HG03025 (cell line): ENCODE results near the gene SLC7A14.

Experiments used
- ATAC-seq: cut with Tn5 transposase; IDR thresholded peaks from one replicate; pipeline ENCODE4 v1.9.1; 2021; ENCODE audit warnings: mild to moderate bottlenecking, moderate library complexity; ENCODE audit not compliant: unreplicated experiment, low FRiP score

Gene SLC7A14

DNA sequence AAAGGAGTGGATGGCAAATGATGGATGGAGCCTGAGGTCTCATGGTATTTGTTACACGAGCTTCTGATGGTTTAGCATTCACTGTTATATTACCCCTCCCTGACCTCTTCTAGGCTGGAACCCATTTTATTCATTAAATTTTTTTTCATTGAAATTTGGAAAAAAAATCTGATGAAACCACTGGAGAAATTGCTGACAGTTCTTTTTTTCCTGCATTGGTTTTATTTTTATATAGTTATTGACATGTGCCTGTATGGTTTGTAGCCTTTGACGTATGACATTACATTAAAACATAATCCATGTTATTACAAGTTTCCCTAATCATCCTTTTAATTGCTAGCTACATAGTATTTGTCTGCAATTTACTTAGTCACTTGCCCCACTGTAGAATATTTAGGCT is 85.4 kb downstream of the SLC7A14 start:
- ATAC-seq = no peak

DNA sequence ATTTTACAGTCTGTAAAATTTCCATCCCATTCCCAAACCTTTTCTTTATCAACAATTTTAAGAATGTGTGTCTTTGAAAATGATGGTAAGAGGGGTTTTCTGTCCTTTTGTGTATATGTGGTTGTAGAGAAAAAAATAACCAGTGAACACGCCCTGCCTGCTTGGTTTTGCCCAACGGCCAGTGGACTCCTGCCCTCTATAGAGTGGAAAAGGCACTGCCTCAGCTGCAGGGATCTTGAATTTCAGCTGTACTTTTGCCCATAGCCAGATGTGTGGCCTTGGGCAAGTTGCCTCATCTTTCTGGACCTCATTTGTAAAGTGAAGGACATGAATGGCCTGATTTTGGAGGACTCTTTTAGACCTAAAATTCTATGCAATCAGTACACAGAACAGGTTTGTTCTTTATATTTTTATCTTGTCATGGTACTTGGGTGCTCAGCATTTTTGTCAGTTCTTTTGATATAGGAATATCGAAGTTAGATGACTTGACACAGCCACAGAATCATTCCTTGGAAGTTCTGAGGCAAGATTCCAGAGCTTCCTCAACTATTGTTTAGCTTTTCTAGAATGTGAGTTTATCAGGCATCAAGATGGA is 86.2 kb downstream of the SLC7A14 start:
- ATAC-seq = no peak

- ATAC-seq = no peak
These were observed 88.4 kb downstream of the SLC7A14 start for GRCh38 chr3:170497207-170498095.

GRCh38 chr3:170496868-170497140 is 89.1 kb downstream of the SLC7A14 start:
- no peak for ATAC-seq

GRCh38 chr3:170496026-170496867 is 89.6 kb downstream of the SLC7A14 start:
- no peak for ATAC-seq

DNA sequence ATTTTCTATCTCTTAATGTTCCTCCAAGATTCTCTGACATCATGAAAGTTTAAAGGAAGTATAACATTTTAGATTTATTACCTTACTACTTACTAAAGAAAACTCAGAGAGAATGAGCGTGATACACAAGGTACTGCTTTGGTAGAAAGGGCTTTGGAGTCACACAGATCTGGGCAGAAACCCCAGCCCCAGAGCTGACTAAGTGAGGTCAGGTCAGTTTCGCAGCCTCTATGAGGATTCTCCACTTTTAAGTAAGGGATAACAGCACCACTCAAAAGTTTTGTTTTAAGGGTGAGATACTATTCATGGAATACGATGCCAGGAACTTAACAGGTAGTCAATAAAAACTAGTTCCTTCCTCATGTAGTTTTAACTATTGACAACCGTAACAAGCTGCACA is 91.1 kb downstream of the SLC7A14 start:
- ATAC-seq = no peak

- ATAC-seq = no peak
These were observed 92.1 kb downstream of the SLC7A14 start for GRCh38 chr3:170493712-170494182.

DNA sequence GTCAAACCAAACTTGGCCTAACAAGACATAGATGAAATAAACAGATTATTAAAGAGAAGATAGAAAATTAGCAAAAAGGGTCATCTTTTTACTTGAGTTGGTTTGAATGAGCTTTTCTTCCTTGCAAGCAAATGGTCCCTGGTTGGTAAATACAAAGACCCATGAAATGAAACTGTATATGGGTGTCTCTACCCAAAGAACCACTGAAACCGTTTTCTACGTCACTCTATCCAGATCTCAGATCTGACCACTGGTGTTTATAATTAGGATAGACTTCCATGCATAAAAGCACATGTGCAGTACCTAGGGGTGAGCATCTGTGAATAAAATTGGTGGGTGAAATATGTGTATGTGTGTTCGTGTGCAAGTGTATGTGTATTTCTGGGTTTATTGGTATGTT is 94.0 kb downstream of the SLC7A14 start:
- ATAC-seq = no peak

DNA sequence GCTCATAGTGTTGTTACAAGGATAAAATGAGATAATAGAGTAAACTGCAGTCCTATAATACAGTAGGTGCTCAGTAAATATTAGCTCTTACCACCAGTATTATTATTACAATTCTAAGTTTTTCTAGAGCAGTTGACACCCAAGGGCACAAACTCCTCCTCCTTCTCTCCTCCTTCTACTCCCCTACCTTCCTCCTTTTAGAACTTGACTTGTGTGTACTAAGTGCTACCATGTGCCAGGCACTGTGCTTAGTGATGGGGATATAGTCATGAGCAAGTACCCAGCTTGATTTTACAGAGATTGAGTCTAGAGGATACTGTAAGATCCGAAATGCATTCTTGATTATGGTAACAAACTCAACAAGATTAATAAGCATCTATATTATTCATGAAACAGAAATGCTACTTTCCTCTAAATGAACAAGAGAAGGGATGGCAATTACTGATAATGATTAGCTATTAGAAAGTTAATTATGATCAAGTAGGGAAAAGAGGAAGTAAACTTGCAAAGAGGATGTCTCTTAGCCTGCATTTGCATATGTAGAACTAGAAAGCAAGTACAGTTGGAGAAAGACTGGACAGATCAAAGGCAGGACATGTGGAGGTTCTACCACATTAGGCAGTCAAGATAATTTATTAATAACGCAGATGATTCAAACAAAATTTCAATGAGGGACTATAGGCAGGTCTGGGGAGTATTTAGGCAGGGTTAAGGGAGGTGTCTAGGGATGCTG is 94.9 kb downstream of the SLC7A14 start:
- no peak for ATAC-seq

DNA sequence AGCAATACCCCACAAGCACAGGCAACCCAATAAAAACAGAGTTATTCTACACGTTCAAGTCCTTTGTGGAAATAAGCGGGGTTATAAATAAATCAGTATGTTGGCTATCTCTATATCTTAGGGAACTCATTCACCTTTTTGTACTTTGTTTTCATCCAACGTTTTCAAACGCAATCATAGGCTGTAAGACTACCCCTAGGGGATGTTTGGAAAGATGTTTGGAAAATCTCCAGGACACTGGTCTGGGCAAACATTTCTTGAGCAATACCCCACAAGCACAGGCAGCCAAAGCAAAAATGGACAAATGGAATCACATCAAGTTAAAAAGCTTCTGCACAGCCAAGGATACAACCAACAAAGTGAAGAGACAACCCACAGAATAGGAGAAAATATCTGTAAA is 97.1 kb downstream of the SLC7A14 start:
- no peak for ATAC-seq

GRCh38 chr3:170487031-170487430 is 98.8 kb downstream of the SLC7A14 start:
- ATAC-seq = no peak

DNA sequence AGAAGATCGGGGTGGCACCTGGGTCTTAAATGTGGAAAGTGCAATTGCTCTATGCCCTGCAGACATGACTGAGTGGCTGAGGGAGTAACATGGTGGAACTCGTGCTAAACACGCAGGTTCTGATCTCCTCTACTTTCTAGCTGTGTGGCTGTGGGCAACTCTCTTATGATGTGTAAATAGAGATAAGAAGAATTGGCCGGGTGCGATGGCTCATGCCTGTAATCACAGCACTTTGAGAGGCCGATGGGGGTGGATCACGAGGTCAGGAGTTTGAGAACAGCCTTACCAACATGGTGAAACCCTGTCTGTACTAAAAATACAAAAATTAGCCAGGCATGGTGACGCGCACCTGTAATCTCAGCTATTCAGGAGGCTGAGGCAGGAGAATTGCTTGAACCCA is 99.5 kb downstream of the SLC7A14 start:
- no peak for ATAC-seq

- ATAC-seq = no peak
These were observed 100.2 kb downstream of the SLC7A14 start for GRCh38 chr3:170485696-170486095.

- ATAC-seq = no peak
These were observed 100.6 kb downstream of the SLC7A14 start for GRCh38 chr3:170485294-170485693.

DNA sequence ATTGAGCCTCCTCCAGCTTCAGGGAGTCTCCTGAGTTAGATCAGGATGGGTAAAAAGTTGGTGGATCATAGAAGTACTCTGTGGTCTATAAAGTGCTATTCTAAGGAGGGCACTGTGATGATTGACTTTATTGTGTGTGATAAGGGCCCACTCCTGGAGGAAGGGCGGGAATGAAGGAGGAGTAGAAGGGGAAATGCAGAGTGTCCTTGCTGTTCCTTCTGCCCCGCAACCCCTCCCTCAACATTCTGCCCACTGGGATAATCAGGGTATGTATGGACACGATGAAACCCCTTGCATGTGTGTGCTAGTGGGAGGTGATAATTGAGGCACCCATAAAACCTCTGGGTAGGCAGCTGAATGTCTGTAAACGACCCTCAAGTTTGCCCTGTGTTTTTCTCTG is 101.0 kb downstream of the SLC7A14 start:
- no peak for ATAC-seq

GRCh38 chr3:170483485-170484262 is 102.2 kb downstream of the SLC7A14 start:
- no peak for ATAC-seq

DNA sequence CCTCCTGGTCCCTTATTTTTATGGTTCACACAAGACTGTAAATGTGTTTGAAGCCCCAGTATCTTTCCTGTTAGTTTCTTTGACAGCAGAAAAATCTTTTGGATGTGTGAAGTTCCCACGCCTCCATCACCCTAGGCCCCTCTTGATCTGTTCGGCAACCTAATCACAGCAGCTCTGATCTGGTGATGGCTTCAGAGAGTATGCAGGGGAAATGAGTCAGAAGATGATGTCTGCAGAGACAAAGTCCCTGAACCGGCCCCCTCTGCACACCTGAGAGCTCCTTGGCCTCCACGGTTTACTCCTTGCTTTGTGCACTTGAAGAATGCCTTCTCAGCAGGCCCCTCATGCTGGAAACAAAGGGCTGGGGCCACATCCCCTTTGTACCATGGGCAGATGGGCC is 103.7 kb downstream of the SLC7A14 start:
- no peak for ATAC-seq

DNA sequence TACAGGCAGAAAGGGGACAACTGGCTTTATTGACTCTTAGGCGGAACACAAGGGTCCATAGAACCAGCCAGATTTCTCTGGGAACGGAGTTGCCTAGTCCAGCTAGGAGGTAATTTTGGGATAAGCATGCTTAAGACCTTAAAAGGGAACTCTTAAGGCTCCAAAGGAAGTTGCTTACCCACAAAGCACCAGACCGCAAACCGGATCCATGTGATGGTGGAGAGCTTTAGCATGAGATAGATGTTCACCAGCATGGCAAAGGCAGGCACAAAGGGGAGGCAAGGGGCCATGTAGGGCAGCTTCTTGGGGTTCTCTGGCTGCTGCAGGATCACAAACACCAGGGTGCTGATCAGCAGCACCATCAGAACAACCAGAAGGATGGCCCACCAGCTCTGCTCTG is 105.8 kb downstream of the SLC7A14 start:
- ATAC-seq = no peak

DNA sequence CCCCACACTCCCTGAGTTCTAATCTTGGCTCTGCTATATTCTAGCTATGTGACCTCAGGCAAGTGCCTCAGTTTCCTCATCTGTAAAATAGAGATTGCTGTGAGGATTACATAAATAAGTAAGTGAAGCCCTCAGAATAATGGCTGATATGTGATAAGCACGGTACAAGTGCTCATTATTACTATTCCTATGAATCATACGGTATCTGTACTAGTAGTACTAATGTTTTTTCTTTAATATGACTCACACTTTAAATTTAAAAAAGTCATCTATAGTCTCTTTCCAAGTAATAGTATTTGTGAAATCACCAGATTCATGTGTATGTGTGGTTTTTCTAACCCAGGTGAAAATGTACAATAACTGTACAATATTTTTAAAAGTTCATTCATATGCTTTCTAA is 108.5 kb downstream of the SLC7A14 start:
- ATAC-seq = no peak

DNA sequence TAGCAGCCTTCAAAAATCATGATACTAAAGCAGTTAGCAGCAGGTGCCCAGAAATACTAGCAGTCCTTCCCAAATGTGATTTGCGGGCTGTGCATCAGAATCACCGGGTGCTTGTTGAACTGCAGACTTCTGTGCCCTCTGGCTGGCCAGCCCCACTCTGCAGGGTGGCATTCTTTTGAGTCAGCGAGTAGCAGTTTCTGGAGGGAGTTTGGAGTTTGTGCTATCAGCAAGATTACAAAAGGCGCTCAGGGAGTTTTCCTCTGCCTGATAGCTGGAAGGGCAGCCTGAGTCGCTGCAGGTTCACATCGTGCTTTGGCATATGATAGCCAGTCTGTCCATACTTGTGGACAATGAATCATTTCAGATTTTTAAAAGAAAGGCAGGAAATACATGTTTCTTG is 109.6 kb downstream of the SLC7A14 start:
- no peak for ATAC-seq
